Right lobe of liver (tissue), 4 donors: ENCODE measurements around the gene C2CD4C.

Experiments used
- POLR2A ChIP-seq: fragments of 450-650 bp; IDR thresholded peaks from one replicate; pipeline ENCODE4 v1.6.1; 2017; ENCODE audit warnings: antibody characterized with exemption, mild to moderate bottlenecking
- TF ChIP-seq, protein P1 (sequence below), 4 donors: fragments of 200-600 bp in 3 of 4; fragments of 450-650 bp in 1 of 4; IDR thresholded peaks; one replicate each; pipeline versions ENCODE4 v1.5.1 to v1.8.0; 2016 to 2022; ENCODE audit warnings: antibody characterized with exemption in 4 of 4, mild to moderate bottlenecking in 2 of 4
- donor health status: DM: no; HTN: no; CAD: no.
- donor health status: DM: no; HTN: no; CAD: no.
- donor health status: DM: no; HTN: yes; CAD: no.

DNA sequence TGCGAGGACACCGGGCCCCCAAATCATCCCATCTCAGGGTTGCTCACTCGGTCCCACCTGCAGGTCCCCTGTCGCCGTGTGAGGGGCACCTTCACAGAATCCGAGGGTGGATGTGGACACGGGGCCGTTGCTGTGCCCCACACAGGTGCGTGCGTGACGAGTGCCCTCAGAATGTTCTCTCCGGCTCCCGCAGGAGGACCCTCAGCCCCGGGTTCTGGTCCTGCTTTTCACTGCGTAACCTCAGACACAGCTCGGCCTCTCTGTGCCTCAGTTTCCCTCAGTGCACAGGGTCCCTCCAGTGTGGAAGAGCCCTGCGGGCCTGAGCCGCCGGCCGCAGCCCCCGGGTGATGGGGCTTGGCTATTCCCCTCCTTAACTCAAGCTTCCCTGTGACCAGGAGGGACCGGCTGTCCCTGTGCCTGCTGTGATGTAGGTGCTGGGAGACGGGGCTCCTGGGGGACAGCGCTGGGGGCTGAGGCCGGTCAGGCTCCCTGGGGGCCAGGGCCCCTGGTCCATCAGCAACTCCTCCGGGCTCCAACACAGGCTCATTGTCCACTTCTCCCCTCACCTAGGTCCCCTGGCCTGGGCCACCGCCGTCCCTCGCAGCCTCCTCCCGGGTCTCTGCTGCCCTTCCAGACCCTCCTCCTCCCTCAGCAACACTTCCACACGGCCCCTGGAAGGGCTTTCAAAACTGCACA, 47.1 kb upstream of the C2CD4C start:
- TF ChIP-seq, protein P1, sequence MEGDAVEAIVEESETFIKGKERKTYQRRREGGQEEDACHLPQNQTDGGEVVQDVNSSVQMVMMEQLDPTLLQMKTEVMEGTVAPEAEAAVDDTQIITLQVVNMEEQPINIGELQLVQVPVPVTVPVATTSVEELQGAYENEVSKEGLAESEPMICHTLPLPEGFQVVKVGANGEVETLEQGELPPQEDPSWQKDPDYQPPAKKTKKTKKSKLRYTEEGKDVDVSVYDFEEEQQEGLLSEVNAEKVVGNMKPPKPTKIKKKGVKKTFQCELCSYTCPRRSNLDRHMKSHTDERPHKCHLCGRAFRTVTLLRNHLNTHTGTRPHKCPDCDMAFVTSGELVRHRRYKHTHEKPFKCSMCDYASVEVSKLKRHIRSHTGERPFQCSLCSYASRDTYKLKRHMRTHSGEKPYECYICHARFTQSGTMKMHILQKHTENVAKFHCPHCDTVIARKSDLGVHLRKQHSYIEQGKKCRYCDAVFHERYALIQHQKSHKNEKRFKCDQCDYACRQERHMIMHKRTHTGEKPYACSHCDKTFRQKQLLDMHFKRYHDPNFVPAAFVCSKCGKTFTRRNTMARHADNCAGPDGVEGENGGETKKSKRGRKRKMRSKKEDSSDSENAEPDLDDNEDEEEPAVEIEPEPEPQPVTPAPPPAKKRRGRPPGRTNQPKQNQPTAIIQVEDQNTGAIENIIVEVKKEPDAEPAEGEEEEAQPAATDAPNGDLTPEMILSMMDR (IDR thresholded peaks at IDR 0.05), result no peak
- TF ChIP-seq POLR2A, result no peak
